Naive thymus-derived CD8-positive, alpha-beta T cell (primary cell): ENCODE results near the gene STK32C. TPM values are rescaled to one million over a fixed set of nuclear protein-coding genes. Genes with fewer than 3 reads are reported as not detected.
"Not testable (repeated sequence)": the region's sequence is repeated elsewhere in the genome, so short reads cannot be mapped to it uniquely, and the experiment has no call there.

Experiments used
- ATAC-seq, 2 donors: fragments of 150-1000 bp; cut with Tn5 transposase in 1 of 2; sonication (Bioruptor Pico), chemical (Tn5 transposase) in 1 of 2; 1 replicate in 1 of 2; 2 replicates in 1 of 2; pipeline ENCODE4 v1.10.0; 2021; ENCODE audit warnings: mild to moderate bottlenecking in 2 of 2, moderate library complexity in 2 of 2
- POLR2A ChIA-PET: fragments of 350-600 bp; sonication (Branson Sonifier 250); formaldehyde crosslinking; loops from one replicate; lab custom pipeline; 2021; ENCODE audit warnings: antibody characterized with exemption; lab: Charles Lee
- DNase-seq, 10 donors: peaks; one replicate each; pipeline versions ENCODE4 v3.0.0 to v3.0.0-alpha.2; 2020 to 2022
- H3K27ac Mint-ChIP-seq, 10 donors: one replicate each; pipeline ENCODE4 v1.8.0; 2020 to 2022; ENCODE audit warnings: mild to moderate bottlenecking in 10 of 10, mixed read lengths in 10 of 10, moderate library complexity in 4 of 10, inconsistent platforms in 1 of 10
- H3K27me3 Mint-ChIP-seq, 5 donors: one replicate each; pipeline ENCODE4 v1.8.0; 2021 to 2022; ENCODE audit warnings: mixed read lengths in 5 of 5
- H3K36me3 Mint-ChIP-seq, 3 donors: one replicate each; pipeline ENCODE4 v1.8.0; 2020 to 2022; ENCODE audit warnings: mixed read lengths in 3 of 3, mild to moderate bottlenecking in 2 of 3, inconsistent platforms in 1 of 3
- H3K4me1 Mint-ChIP-seq, 4 donors: one replicate each; pipeline ENCODE4 v1.8.0; 2021 to 2022; ENCODE audit warnings: mixed read lengths in 4 of 4
- H3K4me3 Mint-ChIP-seq, 10 donors: one replicate each; pipeline ENCODE4 v1.8.0; 2020 to 2022; ENCODE audit warnings: mild to moderate bottlenecking in 10 of 10, mixed read lengths in 10 of 10, moderate library complexity in 6 of 10, inconsistent platforms in 1 of 10
- H3K9me3 Mint-ChIP-seq, 9 donors: one replicate each; pipeline ENCODE4 v1.8.0; 2020 to 2022; ENCODE audit warnings: mixed read lengths in 9 of 9, mild to moderate bottlenecking in 3 of 9, inconsistent platforms in 1 of 9, moderate library complexity in 1 of 9
- polyA plus RNA-seq, 3 donors: library from polyadenylated mRNA; unstranded; fragments of 300-500 nt; fragmentation: Illumina TruSeq; gene quantifications; one replicate each; pipeline ENCODE4 v1.2.3, GENCODE V29; 2021
- total RNA-seq, 8 experiments: library from RNA in 2 of 8; stranded (reverse) in 2 of 8; gene quantifications; one replicate each; pipeline ENCODE4 v1.2.3 and lab custom pipeline; 2021 to 2026

STK32C gene
- total and polyA plus RNA-seq, 5 experiments from 2014 or later = 5.5 to 11.2 (median 6.6) TPM

DNA sequence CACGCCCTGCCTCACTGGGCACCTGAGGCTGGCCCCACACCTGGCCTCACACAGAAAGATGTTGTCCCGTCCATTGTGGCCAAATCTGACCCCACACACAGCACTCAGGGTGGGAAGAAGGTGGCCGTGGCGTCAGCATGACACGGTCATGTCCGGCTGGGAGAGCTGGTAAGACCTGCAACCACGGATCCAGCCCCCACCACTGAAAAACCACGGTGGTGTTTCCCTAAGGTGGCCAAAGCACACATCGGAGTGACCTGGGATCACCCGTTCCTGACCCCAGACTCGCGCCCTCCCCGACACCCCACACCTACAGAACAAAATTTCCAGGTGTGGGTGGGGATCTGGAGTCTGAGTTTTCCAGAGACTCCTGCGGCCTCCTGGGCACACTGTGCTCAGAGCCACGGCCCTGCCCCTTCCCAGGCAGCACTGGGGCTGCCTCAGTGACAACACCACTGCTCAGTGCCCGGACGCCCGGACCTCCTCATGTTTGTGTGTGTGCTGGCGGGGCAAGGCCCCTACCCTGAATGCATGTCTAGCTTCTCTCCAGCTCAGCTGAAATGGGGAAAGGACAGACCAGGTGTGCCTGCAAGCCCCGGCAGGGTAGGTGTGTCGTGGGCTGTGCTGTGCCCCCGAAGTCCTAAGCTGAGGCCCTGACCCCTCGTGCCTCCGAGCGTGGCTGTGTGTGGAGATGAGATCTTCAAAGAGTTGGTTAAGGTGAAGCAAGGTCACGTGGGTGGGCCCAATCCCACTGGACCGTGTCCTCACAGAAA is 36.1 kb downstream of the STK32C start:
- no peak for ATAC-seq
- H3K4me3 Mint-ChIP-seq = no peak overlapping the region
- peaks cover 0 to 1% (median 0%) of the 10 kb centered on the region in 3 donors for H3K36me3 Mint-ChIP-seq
- peak in 1 of 10 donors; percentile 50 for DNase-seq
- no peaks in the 10 kb centered on the region for H3K9me3 Mint-ChIP-seq
- H3K27ac Mint-ChIP-seq = no peak overlapping the region
- peaks cover 0 to 2% (median 0%) of the 10 kb centered on the region in 5 donors for H3K27me3 Mint-ChIP-seq
- POLR2A ChIA-PET = no interaction called here
- H3K4me1 Mint-ChIP-seq = peaks cover 0 to 18% (median 13%) of the 10 kb centered on the region in 4 donors

- no peak overlapping the region for H3K27ac Mint-ChIP-seq
- no peak for ATAC-seq
- peak in 1 of 10 donors; percentile 37 for DNase-seq
- H3K4me3 Mint-ChIP-seq = no peak overlapping the region
- H3K27me3 Mint-ChIP-seq = peaks cover 0 to 2% (median 0%) of the 10 kb centered on the region in 5 donors
- H3K9me3 Mint-ChIP-seq = no peaks in the 10 kb centered on the region
- H3K4me1 Mint-ChIP-seq = peaks cover 5 to 21% (median 20%) of the 10 kb centered on the region in 4 donors
- POLR2A ChIA-PET = no interaction called here
- H3K36me3 Mint-ChIP-seq = peaks cover 0 to 1% (median 0%) of the 10 kb centered on the region in 3 donors
These were observed 36.9 kb downstream of the STK32C start for GRCh38 chr10:132270721-132271457.

- Mint-ChIP-seq H3K27me3 (peaks cover 0 to 2% (median 0%) of the 10 kb centered on the region in 5 donors), H3K36me3 (peaks cover 0 to 1% (median 0%) of the 10 kb centered on the region in 3 donors), H3K9me3 (no peaks in the 10 kb centered on the region), H3K4me1 (peaks cover 5 to 23% (median 21%) of the 10 kb centered on the region in 4 donors), H3K27ac (no peak overlapping the region), H3K4me3 (no peak overlapping the region)
- ATAC-seq (no peak), DNase-seq (no peak)
- POLR2A ChIA-PET = no interaction called here
These were observed 37.5 kb downstream of the STK32C start for GRCh38 chr10:132270256-132270655.

GRCh38 chr10:132269266-132270230 is 38.2 kb downstream of the STK32C start:
- ATAC-seq = no peak
- Mint-ChIP-seq H3K27me3 (peaks cover 0 to 2% (median 0%) of the 10 kb centered on the region in 5 donors), H3K9me3 (no peaks in the 10 kb centered on the region), H3K27ac (no peak overlapping the region), H3K4me3 (no peak overlapping the region), H3K36me3 (peaks cover 0 to 1% (median 0%) of the 10 kb centered on the region in 3 donors), H3K4me1 (peaks cover 5 to 25% (median 21%) of the 10 kb centered on the region in 4 donors)
- POLR2A ChIA-PET = no interaction called here
- DNase-seq = peak in 1 of 10 donors; percentile 50

GRCh38 chr10:132267916-132268315 is 39.8 kb downstream of the STK32C start:
- POLR2A ChIA-PET, ATAC-seq, H3K36me3 Mint-ChIP-seq, H3K27ac Mint-ChIP-seq, H3K9me3 Mint-ChIP-seq, H3K27me3 Mint-ChIP-seq, H3K4me3 Mint-ChIP-seq: not testable (repeated sequence)
- DNase-seq = peak in 1 of 10 donors; percentile 19
- peaks cover 5 to 25% (median 18%) of the 10 kb centered on the region in 4 donors for H3K4me1 Mint-ChIP-seq

DNA sequence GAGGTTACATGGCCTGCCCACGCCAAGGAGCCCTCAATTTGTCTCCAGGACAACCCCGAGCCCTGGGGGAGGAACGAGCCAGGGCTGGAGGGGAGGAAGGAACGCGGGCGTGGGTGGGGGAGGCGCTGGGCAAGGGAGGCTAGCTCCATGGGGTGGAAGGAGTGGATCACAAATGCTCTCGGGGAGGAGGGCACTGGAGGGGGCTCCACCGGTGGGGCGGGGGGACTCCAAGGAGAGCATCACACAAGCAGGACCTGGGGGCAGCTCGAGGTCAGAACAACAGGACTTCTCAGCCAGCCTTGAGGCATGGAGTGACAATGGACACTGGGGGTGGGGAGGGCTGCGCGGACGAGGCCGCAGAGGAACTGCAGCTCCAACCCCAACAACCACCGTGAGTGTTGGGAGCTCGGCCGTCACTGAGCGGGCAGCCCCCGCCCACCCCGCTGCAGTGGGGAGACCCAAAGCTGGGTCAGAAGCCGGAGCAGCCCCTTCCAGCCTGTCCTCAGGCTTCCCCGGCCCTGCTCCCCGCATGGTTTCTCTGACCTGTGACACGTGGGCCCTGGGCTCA is 41.1 kb downstream of the STK32C start:
- peak overlapping the region in 2 of 10 donors; percentile 20 to 23 for H3K4me3 Mint-ChIP-seq
- POLR2A ChIA-PET = no interaction called here

DNA sequence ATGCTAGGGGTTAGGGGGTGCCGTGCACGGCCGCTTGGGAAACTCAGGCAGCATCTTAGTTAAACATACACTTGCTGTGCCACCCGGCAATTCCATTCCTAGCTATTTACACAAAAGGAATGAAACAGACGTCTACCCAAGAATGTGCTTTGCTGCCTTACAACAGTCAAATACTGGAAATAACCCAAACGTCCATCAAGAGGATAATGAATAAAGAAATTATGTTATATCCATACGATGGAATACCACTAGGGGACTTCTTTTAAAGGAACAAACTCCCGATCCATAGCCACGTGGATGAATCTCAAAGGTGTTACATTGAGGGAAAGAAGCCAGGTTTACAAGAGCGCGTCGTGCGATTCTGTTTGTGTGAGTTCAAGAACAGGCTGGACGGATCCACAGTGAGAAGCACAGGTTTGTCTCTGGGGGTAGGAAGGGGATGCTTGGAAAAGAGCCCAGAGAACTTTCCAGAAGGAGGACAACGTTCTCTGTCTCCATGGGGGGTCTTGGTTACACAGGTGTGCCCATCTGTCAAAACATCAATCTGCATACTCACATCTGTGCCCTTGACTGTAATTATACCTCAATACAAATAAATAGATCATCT is 41.8 kb downstream of the STK32C start:
- POLR2A ChIA-PET = no interaction called here
- Mint-ChIP-seq H3K4me1 (peaks cover 8 to 25% (median 16%) of the 10 kb centered on the region in 4 donors), H3K9me3 (no peaks in the 10 kb centered on the region), H3K27me3 (no peaks in the 10 kb centered on the region), H3K27ac (peak overlapping the region in 2 of 10 donors; percentile 44 to 51), H3K36me3 (no peaks in the 10 kb centered on the region), H3K4me3 (peak overlapping the region in 1 of 10 donors; percentile 23)
- ATAC-seq = no peak
- DNase-seq = no peak

More for the DNA sequence above, 41.1 kb downstream of the STK32C start:
- Mint-ChIP-seq H3K4me1 (peaks cover 8 to 25% (median 16%) of the 10 kb centered on the region in 4 donors), H3K9me3 (no peaks in the 10 kb centered on the region), H3K27me3 (no peaks in the 10 kb centered on the region), H3K36me3 (no peaks in the 10 kb centered on the region), H3K27ac (peak overlapping the region in 3 of 10 donors; percentile 18 to 51 (median 44))
- DNase-seq (peak in 1 of 10 donors; percentile 60), ATAC-seq (no peak)

- Mint-ChIP-seq H3K36me3 (no peaks in the 10 kb centered on the region), H3K9me3 (no peaks in the 10 kb centered on the region), H3K27me3 (no peaks in the 10 kb centered on the region), H3K4me1 (peaks cover 8 to 25% (median 16%) of the 10 kb centered on the region in 4 donors), H3K4me3 (no peak overlapping the region), H3K27ac (no peak overlapping the region)
- ATAC-seq = no peak
- peak in 1 of 10 donors; percentile 54 for DNase-seq
- POLR2A ChIA-PET = no interaction called here
These were observed 42.5 kb downstream of the STK32C start for GRCh38 chr10:132264966-132265889.

DNA sequence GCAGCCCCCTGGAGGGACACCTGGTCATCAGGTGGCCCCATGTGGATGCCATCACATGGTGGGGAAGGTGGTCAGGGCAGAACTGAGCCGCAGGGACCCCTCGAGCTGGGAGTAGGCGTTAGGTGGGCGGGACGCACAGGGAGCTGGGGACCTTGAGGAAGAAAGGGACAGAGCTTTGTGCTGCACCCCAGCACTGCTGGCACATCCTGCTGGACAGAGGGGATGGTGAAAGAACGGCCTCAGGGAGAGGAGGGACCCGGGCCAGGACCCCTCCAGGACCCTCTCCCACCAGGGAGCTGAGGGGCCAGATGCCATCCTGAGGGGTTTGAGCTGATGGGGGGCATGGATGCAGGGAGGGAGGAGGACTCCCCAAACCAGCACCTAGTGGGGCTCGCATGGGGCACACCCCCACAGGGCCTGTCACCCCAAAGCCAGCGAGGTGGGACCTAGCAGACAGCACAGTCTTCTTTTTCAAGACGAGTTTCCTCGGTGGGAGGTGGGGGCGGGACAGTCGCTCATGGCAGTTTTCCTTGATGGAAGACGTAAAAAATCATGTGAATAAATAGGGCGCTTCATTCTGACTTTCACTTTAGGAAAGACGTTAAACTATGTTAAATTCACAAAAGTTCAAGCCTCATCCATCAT is 43.3 kb downstream of the STK32C start:
- DNase-seq (peak in 1 of 10 donors; percentile 59), ATAC-seq (no peak)
- Mint-ChIP-seq H3K4me3 (no peak overlapping the region), H3K27me3 (no peaks in the 10 kb centered on the region), H3K36me3 (no peaks in the 10 kb centered on the region), H3K9me3 (no peaks in the 10 kb centered on the region), H3K27ac (peak overlapping the region in 1 of 10 donors; percentile 31), H3K4me1 (peaks cover 8 to 25% (median 16%) of the 10 kb centered on the region in 4 donors)
- POLR2A ChIA-PET = no interaction called here

DNA sequence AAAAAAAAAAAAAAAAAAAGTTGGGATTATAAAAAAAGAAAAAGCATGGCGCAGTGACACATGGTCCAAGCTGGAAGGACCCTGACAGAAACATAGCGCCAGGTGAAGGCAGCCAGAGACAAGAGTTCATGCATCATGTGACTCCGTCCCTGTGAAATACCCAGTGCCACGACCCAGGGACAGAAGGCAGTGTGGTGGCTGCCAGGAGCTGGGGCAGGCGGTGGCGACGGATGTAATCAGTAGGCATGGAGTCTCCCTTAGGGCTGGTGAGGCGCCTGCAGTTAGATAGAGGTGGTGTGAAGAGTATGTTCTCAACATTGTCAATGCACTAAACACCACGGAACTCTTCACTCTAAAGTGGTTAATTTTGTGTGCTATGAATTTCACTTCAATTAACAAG is 43.9 kb downstream of the STK32C start:
- H3K27me3 Mint-ChIP-seq = no peaks in the 10 kb centered on the region
- H3K27ac Mint-ChIP-seq = peak overlapping the region in 1 of 10 donors; percentile 31
- H3K4me3 Mint-ChIP-seq = no peak overlapping the region
- no peaks in the 10 kb centered on the region for H3K9me3 Mint-ChIP-seq
- DNase-seq = peak in 1 of 10 donors; percentile 45
- H3K4me1 Mint-ChIP-seq = peaks cover 8 to 29% (median 16%) of the 10 kb centered on the region in 4 donors
- ATAC-seq = no peak
- POLR2A ChIA-PET = no interaction called here
- no peaks in the 10 kb centered on the region for H3K36me3 Mint-ChIP-seq
